ENCODE measurements around the gene SKIC3.
A peak's percentile ranks its signal among the peaks of the same experiment; 100 is the strongest.

SKIC3 gene

DNA sequence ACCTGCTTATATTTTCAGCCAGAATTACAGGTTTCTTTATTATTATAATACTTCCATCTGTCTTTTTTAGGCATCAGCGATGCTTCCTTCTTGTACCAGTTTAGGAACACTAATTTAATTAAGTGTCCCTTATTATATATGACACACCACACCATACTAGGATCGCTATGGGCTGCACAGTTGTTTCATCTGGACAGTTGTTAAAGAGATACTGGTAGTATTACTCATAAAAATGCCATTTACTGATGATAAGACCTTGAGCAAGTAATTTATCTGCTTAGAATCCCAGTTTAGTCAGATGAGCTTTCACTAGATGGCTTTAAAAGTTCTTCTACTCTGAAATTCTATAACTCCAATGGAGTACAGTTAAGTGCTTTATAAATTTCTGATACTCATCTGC lies 17.2 kb upstream of the SKIC3 start:
- no peak overlapping the region for H2BK12ac ChIP-seq (ENCODE audit: low read length in 2 of 2)
- WGBS = no CpG with 5 or more reads among the region's 2 CpGs

DNA sequence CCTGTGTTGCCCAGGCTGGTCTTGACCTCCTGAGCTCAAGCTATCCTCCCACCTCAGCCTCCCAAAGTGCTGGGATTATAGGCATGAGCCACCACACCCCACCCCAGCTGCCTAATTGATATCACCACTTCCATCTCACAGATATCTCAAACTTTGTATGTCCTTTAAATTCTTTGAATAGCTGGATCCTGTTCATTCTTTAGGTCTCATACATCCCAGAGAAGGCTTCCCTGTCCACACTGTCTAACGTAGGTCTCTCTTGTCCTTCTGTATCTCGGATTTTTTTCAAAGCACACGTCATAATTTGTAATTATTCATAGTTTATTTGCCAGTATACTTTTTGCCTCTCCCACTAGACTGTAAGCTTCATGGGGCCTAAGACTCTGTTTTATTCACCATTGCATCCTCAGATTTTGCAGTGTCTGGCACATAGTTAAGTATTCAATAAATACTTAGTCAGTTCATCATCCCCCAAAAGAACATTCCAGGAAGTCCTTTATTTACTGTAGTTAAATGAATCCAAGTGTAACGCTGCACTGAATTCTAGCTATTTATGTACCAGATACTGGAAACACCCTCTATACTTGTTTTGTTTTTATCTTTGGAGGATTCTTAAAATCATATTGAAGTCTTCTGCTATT lies 10.6 kb upstream of the SKIC3 start:
- Histone ChIP-seq H3K23ac (ENCODE audit: low read length in 2 of 2) (no peak overlapping the region), H3K4me1 (ENCODE audit: control insufficient read depth, insufficient read depth, low read depth, low read length) (no peaks in the 10 kb centered on the region), H4K91ac (ENCODE audit: low read length) (no peak overlapping the region), H3K4me3 (ENCODE audit: insufficient read depth in 1 of 2, low read depth in 1 of 2, low read length in 2 of 2) (no peak overlapping the region), H3K36me3 (ENCODE audit: control insufficient read depth in 1 of 2, insufficient read depth in 2 of 2, low read depth in 1 of 2, low read length in 2 of 2) (peaks cover 0 to 38% of the 10 kb centered on the region in 2 experiments), H3K4me2 (ENCODE audit: low read length, poor library complexity, severe bottlenecking) (no peak overlapping the region), H3K79me1 (replicated peaks; ENCODE audit: low read length, poor library complexity, severe bottlenecking) (peaks cover 13% of the 10 kb centered on the region), H2BK12ac (ENCODE audit: low read length in 2 of 2) (peak overlapping the region in 1 of 2 experiments; percentile 15), H3K9ac (ENCODE audit: low read length) (no peak overlapping the region), H3K27me3 (ENCODE audit: control insufficient read depth in 1 of 2, insufficient read depth in 1 of 2, low read length in 2 of 2) (no peaks in the 10 kb centered on the region), H3K9me3 (ENCODE audit: control insufficient read depth, low read length) (no peaks in the 10 kb centered on the region), H2BK120ac (ENCODE audit: low read depth, low read length) (no peak overlapping the region), H2BK15ac (ENCODE audit: low read depth, poor library complexity, severe bottlenecking) (no peak overlapping the region), H3K18ac (ENCODE audit: low read depth in 1 of 2, low read length in 2 of 2) (no peak overlapping the region), H3K4ac (ENCODE audit: low read depth in 1 of 2, low read length in 2 of 2) (no peak overlapping the region), H3K14ac (ENCODE audit: low read length in 2 of 2) (no peak overlapping the region), H2AFZ (ENCODE audit: low read depth, low read length) (no peak overlapping the region), H4K8ac (ENCODE audit: low read length) (no peak overlapping the region), H3K27ac (ENCODE audit: low read length, poor library complexity, severe bottlenecking) (peak overlapping the region; percentile 80), H2BK5ac (ENCODE audit: low read depth, low read length, poor library complexity, severe bottlenecking) (no peak overlapping the region), H2AK5ac (ENCODE audit: low read length, severe bottlenecking) (peak overlapping the region; percentile 35)
- DNase-seq = peak; percentile 33
- 66% methylated on average over 3 of the region's 4 CpGs for WGBS

More for the DNA sequence above, 17.2 kb upstream of the SKIC3 start:
- H3K4me3 ChIP-seq (ENCODE audit: insufficient read depth in 1 of 2, low read depth in 1 of 2, low read length in 2 of 2) = no peak overlapping the region
- no peak overlapping the region for H2BK120ac ChIP-seq (ENCODE audit: low read depth, low read length)
- H2BK5ac ChIP-seq (ENCODE audit: low read depth, low read length, poor library complexity, severe bottlenecking) = no peak overlapping the region
- no peak overlapping the region for H2AK5ac ChIP-seq (ENCODE audit: low read length, severe bottlenecking)
- peaks cover 0 to 30% of the 10 kb centered on the region in 2 experiments for H3K36me3 ChIP-seq (ENCODE audit: control insufficient read depth in 1 of 2, insufficient read depth in 2 of 2, low read depth in 1 of 2, low read length in 2 of 2)
- no peaks in the 10 kb centered on the region for H3K9me3 ChIP-seq (ENCODE audit: control insufficient read depth, low read length)
- no peaks in the 10 kb centered on the region for H3K27me3 ChIP-seq (ENCODE audit: control insufficient read depth in 1 of 2, insufficient read depth in 1 of 2, low read length in 2 of 2)
- H4K91ac ChIP-seq (ENCODE audit: low read length) = no peak overlapping the region
- no peak overlapping the region for H3K4me2 ChIP-seq (ENCODE audit: low read length, poor library complexity, severe bottlenecking)
- H2BK15ac ChIP-seq (ENCODE audit: low read depth, poor library complexity, severe bottlenecking) = no peak overlapping the region
- no peak overlapping the region for H2AFZ ChIP-seq (ENCODE audit: low read depth, low read length)
- no peak overlapping the region for H3K18ac ChIP-seq (ENCODE audit: low read depth in 1 of 2, low read length in 2 of 2)
- DNase-seq = no peak
- no peak overlapping the region for H3K14ac ChIP-seq (ENCODE audit: low read length in 2 of 2)
- H3K27ac ChIP-seq (ENCODE audit: low read length, poor library complexity, severe bottlenecking) = no peak overlapping the region
- H3K4me1 ChIP-seq (ENCODE audit: control insufficient read depth, insufficient read depth, low read depth, low read length) = no peaks in the 10 kb centered on the region
- no peak overlapping the region for H3K9ac ChIP-seq (ENCODE audit: low read length)
- no peak overlapping the region for H3K4ac ChIP-seq (ENCODE audit: low read depth in 1 of 2, low read length in 2 of 2)
- H4K8ac ChIP-seq (ENCODE audit: low read length) = no peak overlapping the region
- no peak overlapping the region for H3K23ac ChIP-seq (ENCODE audit: low read length in 2 of 2)
- peaks cover 6% of the 10 kb centered on the region for H3K79me1 ChIP-seq (replicated peaks; ENCODE audit: low read length, poor library complexity, severe bottlenecking)

DNA sequence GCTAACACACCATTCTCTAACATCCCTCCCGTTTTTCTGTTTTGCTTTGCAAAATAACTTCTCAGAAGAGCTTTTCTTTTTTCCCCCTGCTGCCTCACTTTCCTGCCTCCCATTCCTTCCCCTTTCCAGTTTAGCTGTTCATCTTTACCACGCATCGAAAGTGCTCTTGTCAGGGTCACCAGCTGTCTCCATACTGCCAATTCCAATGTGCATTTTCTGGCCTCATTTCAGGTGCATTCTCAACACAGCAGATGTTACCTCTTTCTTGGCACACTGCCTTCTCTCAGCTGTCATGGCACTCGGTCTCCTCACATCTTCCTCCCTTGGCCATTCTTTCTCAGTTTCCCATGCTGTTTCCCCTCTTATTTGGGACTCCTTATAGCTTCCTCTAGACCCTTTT lies 9.7 kb upstream of the SKIC3 start:
- Histone ChIP-seq H3K4me1 (ENCODE audit: control insufficient read depth, insufficient read depth, low read depth, low read length) (no peaks in the 10 kb centered on the region), H2BK5ac (ENCODE audit: low read depth, low read length, poor library complexity, severe bottlenecking) (no peak overlapping the region), H3K36me3 (ENCODE audit: control insufficient read depth in 1 of 2, insufficient read depth in 2 of 2, low read depth in 1 of 2, low read length in 2 of 2) (peaks cover 0 to 31% of the 10 kb centered on the region in 2 experiments), H3K4ac (ENCODE audit: low read depth in 1 of 2, low read length in 2 of 2) (no peak overlapping the region), H3K79me1 (replicated peaks; ENCODE audit: low read length, poor library complexity, severe bottlenecking) (peaks cover 11% of the 10 kb centered on the region), H3K9ac (ENCODE audit: low read length) (no peak overlapping the region), H2AK5ac (ENCODE audit: low read length, severe bottlenecking) (peak overlapping the region; percentile 16), H2BK12ac (ENCODE audit: low read length in 2 of 2) (no peak overlapping the region), H4K8ac (ENCODE audit: low read length) (no peak overlapping the region), H3K18ac (ENCODE audit: low read depth in 1 of 2, low read length in 2 of 2) (peak overlapping the region in 1 of 2 experiments; percentile 63), H3K14ac (ENCODE audit: low read length in 2 of 2) (peak overlapping the region in 1 of 2 experiments; percentile 45), H3K4me3 (ENCODE audit: insufficient read depth in 1 of 2, low read depth in 1 of 2, low read length in 2 of 2) (no peak overlapping the region), H2BK120ac (ENCODE audit: low read depth, low read length) (no peak overlapping the region), H4K91ac (ENCODE audit: low read length) (no peak overlapping the region), H2BK15ac (ENCODE audit: low read depth, poor library complexity, severe bottlenecking) (no peak overlapping the region), H2AFZ (ENCODE audit: low read depth, low read length) (no peak overlapping the region), H3K9me3 (ENCODE audit: control insufficient read depth, low read length) (no peaks in the 10 kb centered on the region), H3K27ac (ENCODE audit: low read length, poor library complexity, severe bottlenecking) (no peak overlapping the region), H3K4me2 (ENCODE audit: low read length, poor library complexity, severe bottlenecking) (no peak overlapping the region), H3K23ac (ENCODE audit: low read length in 2 of 2) (no peak overlapping the region), H3K27me3 (ENCODE audit: control insufficient read depth in 1 of 2, insufficient read depth in 1 of 2, low read length in 2 of 2) (no peaks in the 10 kb centered on the region)
- DNase-seq = no peak
- WGBS = 89% methylated on average over 4 of the region's 4 CpGs

DNA sequence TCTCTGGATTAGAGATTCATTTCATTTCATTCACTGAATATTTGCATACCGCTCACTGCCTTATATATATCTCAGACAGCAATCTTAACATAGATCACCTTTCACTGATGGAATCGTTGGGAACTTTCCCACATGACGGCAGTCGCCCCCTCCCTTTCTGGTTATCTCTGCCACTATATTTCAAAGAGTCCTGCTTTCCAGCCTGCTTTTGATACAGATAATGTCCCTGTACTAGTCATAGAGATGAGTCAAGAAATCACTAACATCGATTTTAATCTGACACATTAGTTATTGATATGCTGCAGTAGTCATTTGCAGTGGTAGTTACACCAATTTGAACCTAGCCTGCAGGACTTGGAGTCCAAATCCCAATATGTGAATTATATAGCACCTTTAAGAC lies 8.6 kb upstream of the SKIC3 start:
- H2BK12ac ChIP-seq (ENCODE audit: low read length in 2 of 2) = no peak overlapping the region
- H3K27ac ChIP-seq (ENCODE audit: low read length, poor library complexity, severe bottlenecking) = no peak overlapping the region
- no peak overlapping the region for H2BK15ac ChIP-seq (ENCODE audit: low read depth, poor library complexity, severe bottlenecking)
- peaks cover 0 to 23% of the 10 kb centered on the region in 2 experiments for H3K36me3 ChIP-seq (ENCODE audit: control insufficient read depth in 1 of 2, insufficient read depth in 2 of 2, low read depth in 1 of 2, low read length in 2 of 2)
- no peaks in the 10 kb centered on the region for H3K27me3 ChIP-seq (ENCODE audit: control insufficient read depth in 1 of 2, insufficient read depth in 1 of 2, low read length in 2 of 2)
- no peak overlapping the region for H4K8ac ChIP-seq (ENCODE audit: low read length)
- no peak overlapping the region for H2BK120ac ChIP-seq (ENCODE audit: low read depth, low read length)
- no peak overlapping the region for H3K9ac ChIP-seq (ENCODE audit: low read length)
- H3K79me1 ChIP-seq (replicated peaks; ENCODE audit: low read length, poor library complexity, severe bottlenecking) = peaks cover 14% of the 10 kb centered on the region
- H3K4ac ChIP-seq (ENCODE audit: low read depth in 1 of 2, low read length in 2 of 2) = no peak overlapping the region
- no peak for DNase-seq
- H2AK5ac ChIP-seq (ENCODE audit: low read length, severe bottlenecking) = no peak overlapping the region
- H3K18ac ChIP-seq (ENCODE audit: low read depth in 1 of 2, low read length in 2 of 2) = no peak overlapping the region
- H4K91ac ChIP-seq (ENCODE audit: low read length) = no peak overlapping the region
- 98% methylated on average over 2 of the region's 5 CpGs for WGBS
- no peaks in the 10 kb centered on the region for H3K9me3 ChIP-seq (ENCODE audit: control insufficient read depth, low read length)
- H2BK5ac ChIP-seq (ENCODE audit: low read depth, low read length, poor library complexity, severe bottlenecking) = no peak overlapping the region
- H3K4me3 ChIP-seq (ENCODE audit: insufficient read depth in 1 of 2, low read depth in 1 of 2, low read length in 2 of 2) = no peak overlapping the region
- no peak overlapping the region for H2AFZ ChIP-seq (ENCODE audit: low read depth, low read length)
- H3K4me1 ChIP-seq (ENCODE audit: control insufficient read depth, insufficient read depth, low read depth, low read length) = no peaks in the 10 kb centered on the region
- no peak overlapping the region for H3K4me2 ChIP-seq (ENCODE audit: low read length, poor library complexity, severe bottlenecking)
- H3K14ac ChIP-seq (ENCODE audit: low read length in 2 of 2) = no peak overlapping the region
- no peak overlapping the region for H3K23ac ChIP-seq (ENCODE audit: low read length in 2 of 2)
